ENCODE measurements around the gene INAFM1.

Gene INAFM1

DNA sequence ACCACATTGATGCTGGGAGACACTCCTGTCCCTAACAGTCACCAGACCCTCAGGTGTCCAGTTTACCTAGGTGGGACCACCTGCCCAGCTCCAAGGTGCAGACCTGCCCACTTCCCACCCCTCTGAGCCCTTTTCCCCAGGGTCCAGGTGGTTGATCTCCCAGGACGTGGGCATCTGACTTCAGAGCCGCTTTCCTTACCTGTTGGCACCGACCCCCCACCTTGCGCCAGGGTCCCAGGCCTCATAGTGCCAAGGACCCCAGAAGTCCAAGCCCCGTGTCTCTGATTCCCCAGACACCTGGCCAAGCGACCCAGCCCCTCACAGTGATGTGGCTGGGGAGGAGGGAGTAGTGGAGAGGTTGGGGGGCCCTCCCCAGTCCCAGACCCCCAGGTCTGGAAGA, 34.1 kb upstream of the INAFM1 start:
- Histone ChIP-seq H3K27ac (ENCODE audit: extremely low read depth, low read depth, low read length) (peak overlapping the region; percentile 66; the same call in 1 of the 2 replicates), H3K4me1 (ENCODE audit: control insufficient read depth, insufficient read depth, low read length) (peaks cover 7% of the 10 kb centered on the region), H3K36me3 (ENCODE audit: control insufficient read depth in 2 of 2, insufficient read depth in 1 of 2, low read length in 2 of 2) (no peaks in the 10 kb centered on the region), H3K4me3 (ENCODE audit: low read depth, low read length) (no peak overlapping the region), H3K9me3 (ENCODE audit: control insufficient read depth, insufficient read depth, low read depth, low read length) (no peaks in the 10 kb centered on the region)
- ChIA-PET CTCF (interaction anchor here (0.6 kb wide), 2 partner anchors 21 to 378 kb away, joined by 3 to 5 read pairs; no protein-coding TSS in a partner anchor), POLR2A (interaction anchor here (0.5 to 1.9 kb wide), 5 partner anchors 12 to 111 kb away, joined by 5 to 25 read pairs (median 7); partner anchors contain the start of genes CCDC9 and SAE1)
- 0 out of 2 replicates have a peak, but pooled peaks have one; percentile 34 for TF ChIP-seq ZNF548 (tag by site-specific recombination; IDR thresholded peaks at IDR 0.05)
- TF ChIP-seq, protein P1, sequence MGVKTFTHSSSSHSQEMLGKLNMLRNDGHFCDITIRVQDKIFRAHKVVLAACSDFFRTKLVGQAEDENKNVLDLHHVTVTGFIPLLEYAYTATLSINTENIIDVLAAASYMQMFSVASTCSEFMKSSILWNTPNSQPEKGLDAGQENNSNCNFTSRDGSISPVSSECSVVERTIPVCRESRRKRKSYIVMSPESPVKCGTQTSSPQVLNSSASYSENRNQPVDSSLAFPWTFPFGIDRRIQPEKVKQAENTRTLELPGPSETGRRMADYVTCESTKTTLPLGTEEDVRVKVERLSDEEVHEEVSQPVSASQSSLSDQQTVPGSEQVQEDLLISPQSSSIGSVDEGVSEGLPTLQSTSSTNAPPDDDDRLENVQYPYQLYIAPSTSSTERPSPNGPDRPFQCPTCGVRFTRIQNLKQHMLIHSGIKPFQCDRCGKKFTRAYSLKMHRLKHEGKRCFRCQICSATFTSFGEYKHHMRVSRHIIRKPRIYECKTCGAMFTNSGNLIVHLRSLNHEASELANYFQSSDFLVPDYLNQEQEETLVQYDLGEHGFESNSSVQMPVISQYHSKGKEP (tag by site-specific recombination; IDR thresholded peaks at IDR 0.05): no peak
- no peak for TF ChIP-seq GLI4 (tag by site-specific recombination; IDR thresholded peaks at IDR 0.05)
- no peak for TF ChIP-seq HOXA7 (CRISPR knock-in tag; IDR thresholded peaks at IDR 0.05; ENCODE audit: borderline replicate concordance)
- no peak for TF ChIP-seq SALL2 (tag by site-specific recombination; IDR thresholded peaks at IDR 0.05; ENCODE audit: borderline replicate concordance)
- TF ChIP-seq ZNF837 (tag by site-specific recombination; IDR thresholded peaks at IDR 0.05): no peak

DNA sequence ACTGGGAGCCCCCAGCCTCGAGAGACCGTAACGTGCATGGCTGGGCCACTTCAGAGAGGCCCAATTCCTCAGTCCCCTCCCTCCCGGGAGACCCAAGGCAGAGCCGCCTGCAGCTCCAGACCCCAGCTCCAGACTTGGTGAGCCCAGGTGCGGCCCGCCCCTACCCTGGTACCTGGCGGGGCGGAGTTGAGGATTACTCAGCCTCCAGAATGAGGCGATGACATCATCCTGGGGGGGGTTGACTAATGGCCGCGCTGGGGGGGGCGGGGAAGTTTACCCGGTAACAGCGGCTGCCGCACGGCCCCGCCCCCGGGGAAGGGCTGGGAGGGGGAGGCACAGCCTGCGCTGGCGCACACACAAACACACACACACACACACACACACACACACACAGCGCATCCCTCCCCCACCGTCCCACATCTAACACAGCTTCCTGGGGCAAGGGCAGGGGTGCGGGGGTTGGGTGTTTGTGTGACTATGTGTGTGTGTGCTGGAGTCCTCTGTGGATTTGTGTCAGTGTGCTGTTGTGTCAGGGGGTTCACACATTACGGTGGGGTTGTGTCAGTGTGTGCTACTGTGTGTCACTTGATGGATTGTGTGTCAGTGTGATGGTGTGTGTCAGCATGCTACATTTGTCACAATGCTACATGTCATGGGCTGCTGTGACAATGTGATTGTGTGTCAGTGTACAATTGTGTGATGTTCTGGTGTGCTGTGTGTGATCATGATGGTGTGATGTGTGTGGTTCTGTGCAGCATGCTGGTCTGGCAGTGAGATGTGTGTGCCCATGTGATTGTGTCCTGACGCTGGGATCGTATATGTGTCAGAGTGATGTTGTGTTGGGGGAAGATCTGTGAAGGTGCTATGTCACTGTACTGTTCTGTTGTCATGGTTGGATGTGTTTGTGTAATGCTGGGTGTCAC, 33.4 kb upstream of the INAFM1 start:
- Histone ChIP-seq H3K4me1 (ENCODE audit: control insufficient read depth, insufficient read depth, low read length) (peaks cover 7% of the 10 kb centered on the region), H3K27ac (ENCODE audit: extremely low read depth, low read depth, low read length) (peak overlapping the region; percentile 66; the same call in 1 of the 2 replicates), H3K9me3 (ENCODE audit: control insufficient read depth, insufficient read depth, low read depth, low read length) (no peaks in the 10 kb centered on the region), H3K36me3 (ENCODE audit: control insufficient read depth in 2 of 2, insufficient read depth in 1 of 2, low read length in 2 of 2) (no peaks in the 10 kb centered on the region), H3K4me3 (ENCODE audit: low read depth, low read length) (no peak overlapping the region)
- POLR2A ChIA-PET: interaction anchor here (0.5 to 1.9 kb wide), 6 partner anchors 8 to 111 kb away, joined by 5 to 25 read pairs (median 6); partner anchors contain the start of genes CCDC9 and SAE1
- CTCF ChIA-PET: interaction anchor here (0.6 kb wide), 2 partner anchors 22 to 379 kb away, joined by 3 to 5 read pairs; no protein-coding TSS in a partner anchor
- TF ChIP-seq, protein P2, sequence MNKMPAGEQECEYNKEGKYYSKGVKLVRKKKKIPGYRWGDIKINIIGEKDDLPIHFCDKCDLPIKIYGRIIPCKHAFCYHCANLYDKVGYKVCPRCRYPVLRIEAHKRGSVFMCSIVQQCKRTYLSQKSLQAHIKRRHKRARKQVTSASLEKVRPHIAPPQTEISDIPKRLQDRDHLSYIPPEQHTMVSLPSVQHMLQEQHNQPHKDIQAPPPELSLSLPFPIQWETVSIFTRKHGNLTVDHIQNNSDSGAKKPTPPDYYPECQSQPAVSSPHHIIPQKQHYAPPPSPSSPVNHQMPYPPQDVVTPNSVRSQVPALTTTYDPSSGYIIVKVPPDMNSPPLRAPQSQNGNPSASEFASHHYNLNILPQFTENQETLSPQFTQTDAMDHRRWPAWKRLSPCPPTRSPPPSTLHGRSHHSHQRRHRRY (tag by site-specific recombination; IDR thresholded peaks at IDR 0.05): no peak
- peak; percentile 53 for TF ChIP-seq ZNF335 (tag by site-specific recombination; conservative IDR thresholded peaks at IDR 0.05)
- no peak for TF ChIP-seq ZNF423 (tag by site-specific recombination; IDR thresholded peaks at IDR 0.05)
- no peak for TF ChIP-seq ZNF211 (tag by site-specific recombination; IDR thresholded peaks at IDR 0.05; ENCODE audit: low read depth)
- TF ChIP-seq, protein P3, sequence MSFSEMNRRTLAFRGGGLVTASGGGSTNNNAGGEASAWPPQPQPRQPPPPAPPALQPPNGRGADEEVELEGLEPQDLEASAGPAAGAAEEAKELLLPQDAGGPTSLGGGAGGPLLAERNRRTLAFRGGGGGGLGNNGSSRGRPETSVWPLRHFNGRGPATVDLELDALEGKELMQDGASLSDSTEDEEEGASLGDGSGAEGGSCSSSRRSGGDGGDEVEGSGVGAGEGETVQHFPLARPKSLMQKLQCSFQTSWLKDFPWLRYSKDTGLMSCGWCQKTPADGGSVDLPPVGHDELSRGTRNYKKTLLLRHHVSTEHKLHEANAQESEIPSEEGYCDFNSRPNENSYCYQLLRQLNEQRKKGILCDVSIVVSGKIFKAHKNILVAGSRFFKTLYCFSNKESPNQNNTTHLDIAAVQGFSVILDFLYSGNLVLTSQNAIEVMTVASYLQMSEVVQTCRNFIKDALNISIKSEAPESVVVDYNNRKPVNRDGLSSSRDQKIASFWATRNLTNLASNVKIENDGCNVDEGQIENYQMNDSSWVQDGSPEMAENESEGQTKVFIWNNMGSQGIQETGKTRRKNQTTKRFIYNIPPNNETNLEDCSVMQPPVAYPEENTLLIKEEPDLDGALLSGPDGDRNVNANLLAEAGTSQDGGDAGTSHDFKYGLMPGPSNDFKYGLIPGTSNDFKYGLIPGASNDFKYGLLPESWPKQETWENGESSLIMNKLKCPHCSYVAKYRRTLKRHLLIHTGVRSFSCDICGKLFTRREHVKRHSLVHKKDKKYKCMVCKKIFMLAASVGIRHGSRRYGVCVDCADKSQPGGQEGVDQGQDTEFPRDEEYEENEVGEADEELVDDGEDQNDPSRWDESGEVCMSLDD (tag by site-specific recombination; IDR thresholded peaks at IDR 0.05): peak; percentile 75
- no peak for TF ChIP-seq ZNF548 (tag by site-specific recombination; IDR thresholded peaks at IDR 0.05)
- no peak; the same call in 1 of the 2 replicates for TF ChIP-seq ZNF692 (tag by site-specific recombination; IDR thresholded peaks at IDR 0.05)
- TF ChIP-seq ZNF707 (tag by site-specific recombination; IDR thresholded peaks at IDR 0.05): peak; percentile 35; the same call in 1 of the 2 replicates
- TF ChIP-seq ZNF184 (tag by site-specific recombination; IDR thresholded peaks at IDR 0.05): no peak
- TF ChIP-seq IKZF3 (tag by site-specific recombination; IDR thresholded peaks at IDR 0.05): no peak
- no peak for TF ChIP-seq ZNF202 (tag by site-specific recombination; IDR thresholded peaks at IDR 0.05; ENCODE audit: borderline replicate concordance)
- TF ChIP-seq ZFP37 (tag by site-specific recombination; IDR thresholded peaks at IDR 0.05): peak; percentile 90
- TF ChIP-seq ZNF473 (tag by site-specific recombination; IDR thresholded peaks at IDR 0.05): no peak
- no peak for TF ChIP-seq ZNF596 (tag by site-specific recombination; IDR thresholded peaks at IDR 0.05)
- no peak for TF ChIP-seq ZNF155 (tag by site-specific recombination; IDR thresholded peaks at IDR 0.05)
- TF ChIP-seq SCRT2 (tag by site-specific recombination; IDR thresholded peaks at IDR 0.05): peak; percentile 58; the same call in 1 of the 2 replicates
- TF ChIP-seq ZNF660 (tag by site-specific recombination; IDR thresholded peaks at IDR 0.05): no peak
- TF ChIP-seq BCL11A (tag by site-specific recombination; IDR thresholded peaks at IDR 0.05; ENCODE audit: low read depth): no peak
- no peak; the same call in 1 of the 2 replicates for TF ChIP-seq RBAK (tag by site-specific recombination; IDR thresholded peaks at IDR 0.05)
- 0 out of 2 replicates have a peak, but pooled peaks have one; percentile 6 for TF ChIP-seq BCL11B (tag by site-specific recombination; IDR thresholded peaks at IDR 0.05; ENCODE audit: low read depth)
